GM21367 (cell line): ENCODE measurements around the gene SH3BP1.

Source experiments
- ATAC-seq: cut with Tn5 transposase; IDR thresholded peaks from one replicate; pipeline ENCODE4 v1.9.1; 2021; ENCODE audit not compliant: unreplicated experiment

Gene SH3BP1

GRCh38 chr22:37658133-37659065 lies 18.9 kb downstream of the SH3BP1 start, which contains the start of gene PDXP:
TSS of gene PDXP (plus strand) at chr22:37658723. CDS start at chr22:37658783, 60 bp downstream.
- ATAC-seq = peak; percentile 69

DNA sequence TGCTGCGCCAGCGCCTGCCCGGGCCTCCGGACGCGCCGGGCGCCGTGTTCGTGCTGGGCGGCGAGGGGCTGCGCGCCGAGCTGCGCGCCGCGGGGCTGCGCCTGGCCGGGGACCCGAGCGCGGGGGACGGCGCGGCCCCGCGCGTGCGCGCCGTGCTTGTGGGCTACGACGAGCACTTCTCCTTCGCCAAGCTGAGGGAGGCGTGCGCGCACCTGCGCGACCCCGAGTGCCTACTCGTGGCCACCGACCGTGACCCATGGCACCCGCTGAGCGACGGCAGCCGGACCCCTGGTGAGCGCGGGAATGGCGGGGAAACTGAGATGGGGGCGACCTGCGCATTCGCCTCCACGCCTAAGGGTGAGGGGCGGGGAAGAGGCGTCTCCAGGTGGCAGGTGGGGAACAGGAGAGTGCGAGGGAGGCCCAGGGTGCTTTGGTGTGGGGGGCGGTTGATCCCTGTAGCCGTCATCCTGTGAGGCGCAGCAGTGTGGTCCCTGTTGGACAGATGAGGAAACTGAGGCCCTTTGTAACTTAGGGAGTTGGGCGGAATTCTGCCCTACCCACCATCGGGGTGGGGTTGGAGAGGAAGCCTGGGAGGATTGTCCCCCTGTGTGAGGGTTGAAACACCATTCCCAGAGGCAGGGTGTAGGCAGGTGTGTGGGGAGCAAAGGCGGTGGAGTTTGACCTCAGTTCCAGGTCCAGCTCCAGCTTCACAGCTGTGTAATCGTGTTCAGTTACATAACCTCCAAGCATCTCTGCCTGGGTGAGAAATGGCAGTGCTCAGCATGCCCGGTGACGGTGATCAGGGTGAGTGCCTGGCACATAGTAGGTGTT lies 19.8 kb downstream of the SH3BP1 start:
- ATAC-seq = peak; percentile 14

GRCh38 chr22:37659897-37660708 lies 20.6 kb downstream of the SH3BP1 start:
- ATAC-seq = no peak

DNA sequence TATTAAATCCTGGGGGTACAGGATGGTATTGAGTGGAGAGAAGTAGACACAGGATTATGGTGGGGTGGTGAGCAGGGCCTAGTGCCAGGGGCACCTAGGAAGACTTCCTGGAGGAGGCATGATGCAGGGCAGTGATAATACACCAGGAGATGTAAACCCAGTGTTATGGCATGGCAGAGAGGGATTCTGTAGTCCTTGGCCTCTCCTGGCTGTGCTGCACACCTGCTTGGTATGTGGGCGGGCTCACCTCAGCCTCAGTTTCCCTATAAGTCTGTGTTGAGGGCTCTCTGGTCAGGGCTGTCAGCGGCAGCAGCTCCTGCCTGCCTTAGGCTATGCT lies 21.2 kb downstream of the SH3BP1 start:
- no peak for ATAC-seq

GRCh38 chr22:37661160-37661924 lies 21.9 kb downstream of the SH3BP1 start:
- ATAC-seq = no peak

DNA sequence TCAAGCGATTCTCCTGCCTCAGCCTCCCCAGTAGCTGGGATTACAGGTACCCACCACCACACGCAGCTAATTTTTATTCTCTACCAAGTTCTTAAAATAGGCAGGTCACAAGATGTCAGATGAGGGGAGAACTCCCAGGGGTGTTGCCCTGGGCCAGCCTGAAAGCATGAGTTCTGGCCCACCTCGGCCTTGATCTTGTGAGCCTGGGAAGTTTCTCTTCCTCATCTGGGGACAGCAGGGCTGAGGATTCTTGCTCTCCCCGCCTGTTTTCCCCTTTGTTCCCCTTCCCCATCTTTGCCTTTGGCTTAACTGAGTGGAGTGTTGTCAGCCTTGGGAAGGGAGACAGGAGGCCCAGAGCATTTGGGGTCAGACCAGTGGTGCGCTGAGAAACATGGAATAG lies 22.6 kb downstream of the SH3BP1 start:
- no peak for ATAC-seq

DNA sequence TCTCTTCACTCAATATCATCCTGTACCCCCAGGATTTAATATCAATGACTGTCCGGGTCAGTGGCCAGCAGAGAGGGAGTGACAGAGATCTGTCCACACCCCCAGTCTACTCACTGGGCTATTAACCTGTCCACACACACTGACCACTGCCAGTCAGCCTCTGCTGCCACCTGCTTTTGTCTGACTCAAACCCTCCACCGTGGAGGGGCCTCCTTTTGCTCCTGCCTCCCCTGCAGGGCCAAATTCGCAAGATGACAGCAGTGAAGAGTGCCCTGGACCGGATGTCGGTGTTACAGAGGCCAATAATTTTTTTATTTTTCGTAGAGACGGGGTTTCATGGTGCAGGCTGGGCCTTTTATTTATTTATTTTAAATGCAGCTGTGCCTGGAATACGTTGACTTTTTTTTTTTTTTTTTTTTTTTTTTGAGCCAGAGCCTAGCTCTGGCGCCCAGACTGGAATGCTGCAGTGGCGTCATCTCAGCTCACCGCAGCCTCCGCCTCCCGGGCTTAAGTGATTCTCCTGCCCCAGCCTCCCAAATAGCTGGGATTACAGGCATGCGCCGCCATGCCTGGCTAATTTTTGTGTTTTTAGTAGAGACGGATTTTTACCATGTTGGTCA lies 24.2 kb downstream of the SH3BP1 start:
- no peak for ATAC-seq

- no peak for ATAC-seq
These were observed 25.0 kb downstream of the SH3BP1 start for GRCh38 chr22:37664249-37665101.

DNA sequence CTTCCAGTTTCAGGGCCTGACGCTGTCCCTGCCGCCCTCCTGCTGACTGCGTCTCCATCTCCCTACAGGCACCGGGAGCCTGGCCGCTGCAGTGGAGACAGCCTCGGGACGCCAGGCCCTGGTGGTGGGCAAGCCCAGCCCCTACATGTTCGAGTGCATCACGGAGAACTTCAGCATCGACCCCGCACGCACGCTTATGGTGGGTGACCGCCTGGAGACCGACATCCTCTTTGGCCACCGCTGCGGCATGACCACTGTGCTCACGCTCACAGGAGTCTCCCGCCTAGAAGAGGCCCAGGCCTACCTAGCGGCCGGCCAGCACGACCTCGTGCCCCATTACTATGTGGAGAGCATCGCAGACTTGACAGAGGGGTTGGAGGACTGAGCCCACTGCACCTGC lies 26.0 kb downstream of the SH3BP1 start:
- ATAC-seq = no peak

DNA sequence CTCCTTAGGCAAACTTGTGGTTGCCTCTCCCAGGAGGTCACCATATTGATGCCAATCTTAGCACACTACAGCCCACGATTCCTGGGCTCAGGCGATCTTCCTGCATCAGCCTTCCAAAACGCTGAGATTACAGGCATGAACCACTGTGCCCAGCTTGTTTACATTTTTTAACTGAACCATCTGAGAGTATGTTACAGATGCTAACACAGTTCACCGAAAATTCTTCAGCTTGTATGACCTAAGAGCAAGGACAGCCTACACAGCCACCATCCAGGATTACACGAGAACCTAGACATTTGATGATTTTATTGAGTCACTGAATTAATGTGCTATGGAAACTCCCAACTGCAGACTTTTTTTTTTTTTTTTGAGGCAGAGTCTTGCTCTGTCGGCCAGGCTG lies 30.1 kb downstream of the SH3BP1 start:
- no peak for ATAC-seq

DNA sequence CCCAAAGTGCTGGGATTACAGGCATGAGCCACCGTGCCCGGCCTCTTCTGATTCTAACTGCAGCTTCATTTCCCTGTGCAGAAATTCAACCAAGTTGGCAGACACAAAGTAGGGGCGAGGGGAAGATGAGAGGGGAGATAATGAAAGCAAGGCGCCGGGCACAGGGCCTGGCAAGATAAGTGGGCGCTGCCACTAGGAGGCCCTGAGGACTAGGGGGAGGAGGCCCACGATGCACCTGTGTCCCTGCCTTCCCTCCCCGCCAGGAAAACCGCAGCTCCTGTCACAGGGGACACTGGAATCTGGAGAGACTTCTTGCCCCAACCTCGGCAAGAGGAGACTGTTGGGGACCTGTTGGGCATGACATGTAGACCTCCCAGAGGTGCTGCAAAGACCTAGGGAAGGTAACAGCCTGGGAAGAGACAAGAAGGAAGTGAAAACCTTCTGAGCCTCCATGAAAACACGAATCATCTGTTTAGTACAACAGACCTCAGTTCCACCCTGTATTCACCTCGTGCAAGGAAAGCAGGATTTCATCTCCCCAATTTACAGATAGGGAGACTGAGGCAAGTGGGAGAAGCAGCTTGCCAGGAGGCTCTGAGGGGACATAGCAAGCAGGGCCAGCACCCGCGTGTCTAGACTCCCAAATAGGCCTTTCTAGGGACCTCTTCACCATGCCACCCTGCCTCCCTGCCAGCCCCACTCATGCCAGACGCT lies 32.9 kb downstream of the SH3BP1 start:
- ATAC-seq = no peak

DNA sequence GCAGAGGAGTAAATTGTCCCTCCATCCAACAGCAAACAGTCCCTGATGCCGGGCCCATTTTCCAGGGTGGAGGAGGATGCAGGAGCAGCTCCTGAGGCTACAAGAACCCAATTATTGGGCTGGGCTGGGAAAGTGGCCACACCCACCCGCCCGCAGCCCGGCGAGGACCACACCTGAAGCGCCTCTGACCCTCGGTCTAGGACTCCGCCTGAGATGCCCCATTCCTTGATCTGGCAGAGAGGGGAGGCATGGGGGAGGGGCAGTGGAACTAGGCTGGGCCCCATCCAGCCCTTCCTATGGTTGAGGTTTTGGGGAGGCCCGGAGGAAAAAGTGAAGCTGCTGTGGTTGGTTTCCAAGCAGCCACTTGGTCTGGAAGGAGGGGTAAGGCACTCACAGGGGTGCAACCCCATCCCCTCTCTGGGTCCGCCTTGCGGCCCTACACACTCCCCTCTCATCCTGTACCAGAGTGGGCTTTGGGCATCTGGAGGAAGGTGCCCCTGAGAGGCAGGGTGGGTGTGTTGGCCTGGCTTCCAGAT lies 33.5 kb downstream of the SH3BP1 start:
- no peak for ATAC-seq

DNA sequence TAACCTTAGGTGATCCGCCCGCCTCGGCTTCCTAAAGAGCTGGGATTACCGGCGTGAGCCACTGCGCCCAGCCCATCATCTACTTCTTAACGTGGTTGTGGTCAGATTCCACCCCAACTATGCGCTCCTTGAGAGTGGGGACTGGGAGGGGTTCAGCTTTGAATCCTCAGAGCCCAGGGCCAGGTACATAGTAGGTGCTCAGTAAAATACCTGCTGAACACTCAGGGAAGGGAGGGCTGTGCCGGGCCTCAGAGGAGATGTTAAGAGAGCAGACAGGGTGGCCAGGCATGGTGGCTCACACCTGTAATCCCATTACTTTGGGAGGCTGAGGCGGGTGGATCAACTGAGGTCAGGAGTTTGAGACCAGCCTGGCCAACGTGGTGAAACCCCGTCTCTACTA lies 34.8 kb downstream of the SH3BP1 start:
- ATAC-seq = no peak

- peak; percentile 37 for ATAC-seq
These were observed 35.8 kb downstream of the SH3BP1 start, which contains the start of gene LGALS1 for GRCh38 chr22:37674951-37675929. TSS of gene LGALS1 (plus strand) at chr22:37675636. CDS start at chr22:37675703, 67 bp downstream.

DNA sequence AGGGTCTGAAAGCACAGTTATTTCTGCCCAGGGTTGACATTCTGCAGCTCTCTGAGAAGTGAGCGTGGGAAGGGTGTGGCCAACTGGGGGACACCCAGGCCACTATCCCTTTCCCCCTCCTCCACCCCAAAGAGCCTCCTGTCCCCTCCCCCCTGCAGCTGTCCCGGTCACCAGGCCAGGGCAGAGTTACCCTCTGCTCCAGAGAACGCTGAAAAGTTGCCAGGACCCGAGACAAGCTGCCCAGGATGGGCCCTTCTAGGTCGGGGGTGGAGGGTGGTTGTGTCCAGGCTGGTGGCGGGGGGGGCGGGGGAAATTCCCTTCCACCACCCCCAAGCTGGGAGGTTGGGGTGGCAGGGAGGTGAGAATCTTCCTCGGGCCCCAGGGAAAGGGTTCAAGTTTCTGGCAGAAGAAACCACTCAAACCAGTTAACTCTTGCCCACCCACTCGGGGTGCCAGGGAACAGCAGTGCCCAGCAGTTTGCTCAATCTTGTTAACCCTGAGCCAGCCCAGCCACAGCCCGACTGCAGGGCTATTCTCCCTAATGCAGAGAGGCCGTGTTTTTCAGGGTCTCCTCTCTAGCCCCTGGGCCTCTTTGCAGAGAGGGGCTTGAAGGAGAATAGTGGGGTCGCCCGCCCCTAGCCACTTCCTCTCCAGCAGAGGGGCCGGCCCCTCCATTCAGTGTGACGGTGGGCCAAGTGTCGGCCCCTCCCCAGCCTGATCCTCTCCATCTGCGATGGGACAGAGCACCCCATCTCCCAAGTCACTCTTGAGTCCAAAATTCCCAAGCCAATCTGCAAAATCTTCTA lies 36.7 kb downstream of the SH3BP1 start:
- no peak for ATAC-seq
